Liver (tissue), 9 donors: Measurements from ENCODE around the gene UGT1A5. TPM values are rescaled to one million over a fixed set of nuclear protein-coding genes. Genes with fewer than 3 reads are reported as not detected.

Source experiments
- DNase-seq: peaks from one replicate; pipeline ENCODE4 v3.0.0-alpha.2; 2017; ENCODE audit warnings: low spot score
- H3K27ac ChIP-seq, 2 donors: one replicate each; pipeline ENCODE4 v1.7.0; 2013; ENCODE audit warnings: inconsistent platforms in 2 of 2, low read length in 2 of 2, control low read depth in 1 of 2, low read depth in 1 of 2, mild to moderate bottlenecking in 1 of 2
- H3K27me3 ChIP-seq, 4 donors: one replicate each; pipeline versions ENCODE4 v1.6.1 to v1.7.0; 2013; ENCODE audit warnings: low read length in 3 of 4, inconsistent platforms in 1 of 4, mild to moderate bottlenecking in 1 of 4, moderate library complexity in 1 of 4; ENCODE audit not compliant: control insufficient read depth in 4 of 4, insufficient read depth in 4 of 4
- H3K36me3 ChIP-seq, 4 donors: one replicate each; pipeline versions ENCODE4 v1.6.1 to v1.7.0; 2013; ENCODE audit warnings: low read length in 3 of 4, mild to moderate bottlenecking in 3 of 4, low read depth in 1 of 4, moderate library complexity in 1 of 4; ENCODE audit not compliant: control insufficient read depth in 4 of 4, insufficient read depth in 3 of 4
- H3K4me1 ChIP-seq, 4 donors: one replicate each; pipeline versions ENCODE4 v1.6.1 to v1.7.0; 2013; ENCODE audit warnings: low read length in 3 of 4, mild to moderate bottlenecking in 3 of 4, moderate library complexity in 1 of 4; ENCODE audit not compliant: control insufficient read depth in 4 of 4, insufficient read depth in 4 of 4
- H3K4me3 ChIP-seq, 3 donors: one replicate each; pipeline versions ENCODE4 v1.6.1 to v1.7.0; 2013; ENCODE audit warnings: low read length in 3 of 3, control low read depth in 1 of 3, low read depth in 1 of 3, mild to moderate bottlenecking in 1 of 3
- H3K9ac ChIP-seq, 2 donors: one replicate each; pipeline ENCODE4 v1.7.0; 2013; ENCODE audit warnings: low read length in 2 of 2, mild to moderate bottlenecking in 2 of 2, moderate library complexity in 2 of 2, control low read depth in 1 of 2, low read depth in 1 of 2
- H3K9me3 ChIP-seq, 4 donors: one replicate each; pipeline versions ENCODE4 v1.6.1 to v1.7.0; 2013; ENCODE audit warnings: low read length in 3 of 4; ENCODE audit not compliant: control insufficient read depth in 4 of 4
- FOXA1 ChIP-seq: IDR thresholded peaks from 2 replicates; pipeline ENCODE4 v1.6.1; 2016; ENCODE audit warnings: antibody characterized with exemption
- FOXA2 ChIP-seq: IDR thresholded peaks from 2 replicates; pipeline ENCODE4 v1.6.1; 2016; ENCODE audit warnings: antibody characterized with exemption
- GABPA ChIP-seq, 2 donors: IDR thresholded peaks in 1 of 2; conservative IDR thresholded peaks in 1 of 2; 2 replicates each; pipeline ENCODE4 v1.6.1; 2016; ENCODE audit warnings: antibody characterized with exemption in 2 of 2, mild to moderate bottlenecking in 1 of 2, moderate library complexity in 1 of 2
- HNF4G ChIP-seq: IDR thresholded peaks from 2 replicates; pipeline ENCODE4 v1.6.1; 2016; ENCODE audit warnings: antibody characterized with exemption
- JUND ChIP-seq, 2 donors: IDR thresholded peaks; 2 replicates each; pipeline ENCODE4 v1.6.1; 2016; ENCODE audit warnings: antibody characterized with exemption in 2 of 2
- NR2F2 ChIP-seq: IDR thresholded peaks from 2 replicates; pipeline ENCODE4 v1.6.1; 2016; ENCODE audit warnings: antibody characterized with exemption
- RAD21 ChIP-seq, 2 donors: IDR thresholded peaks; 2 replicates each; pipeline ENCODE4 v1.6.1; 2016; ENCODE audit warnings: antibody characterized with exemption in 2 of 2, mild to moderate bottlenecking in 2 of 2
- SP1 ChIP-seq: IDR thresholded peaks from 2 replicates; pipeline ENCODE4 v1.6.1; 2018; ENCODE audit warnings: antibody characterized with exemption, mild to moderate bottlenecking
- YY1 ChIP-seq: IDR thresholded peaks from 2 replicates; pipeline ENCODE4 v1.6.1; 2016; ENCODE audit warnings: antibody characterized with exemption, mild to moderate bottlenecking
- WGBS: extraction: QIAGEN DNeasy Blood & Tissue Kit; methylation state at CpG from one replicate; pipeline ENCODE4 v1.1.7; 2013; 5-methylcytosine and 5-hydroxymethylcytosine counted together
- polyA plus RNA-seq, 2 donors: library from polyadenylated mRNA; stranded (reverse) in 1 of 2; unstranded in 1 of 2; fragments of 200-250 nt in 1 of 2; fragments of >200 nt in 1 of 2; fragmentation: Nextera tagmentation in 1 of 2; extraction: Ambion mirVana in 1 of 2; gene quantifications; one replicate each; pipeline versions ENCODE4 v1.2.1 to v1.2.3, GENCODE V29; 2013 to 2015
- total RNA-seq, 2 donors: library from RNA; depleted of rRNA; stranded (reverse); fragments of >200 nt; gene quantifications; one replicate each; pipeline ENCODE4 v1.2.3, GENCODE V29; 2014
- TF ChIP-seq, protein P1 (sequence below): IDR thresholded peaks from 2 replicates; pipeline ENCODE4 v1.6.1; 2016; ENCODE audit warnings: antibody characterized with exemption, mild to moderate bottlenecking
- TF ChIP-seq, protein P2 (sequence below): fragments of 150-350 bp; IDR thresholded peaks from 2 replicates; pipeline ENCODE4 v1.5.1; 2017; ENCODE audit warnings: improper control_type of control experiment, low read depth, low read length; ENCODE audit not compliant: missing input control
- donor health status: healthy.
- donor health status: healthy.
- donor health status: healthy.
- donor health status: healthy.
- donor health status: healthy.

The UGT1A5 gene
- total and polyA plus RNA-seq, 4 donors, result 0.14 to 1.8 (median 1.6) TPM; not detected in 1

DNA sequence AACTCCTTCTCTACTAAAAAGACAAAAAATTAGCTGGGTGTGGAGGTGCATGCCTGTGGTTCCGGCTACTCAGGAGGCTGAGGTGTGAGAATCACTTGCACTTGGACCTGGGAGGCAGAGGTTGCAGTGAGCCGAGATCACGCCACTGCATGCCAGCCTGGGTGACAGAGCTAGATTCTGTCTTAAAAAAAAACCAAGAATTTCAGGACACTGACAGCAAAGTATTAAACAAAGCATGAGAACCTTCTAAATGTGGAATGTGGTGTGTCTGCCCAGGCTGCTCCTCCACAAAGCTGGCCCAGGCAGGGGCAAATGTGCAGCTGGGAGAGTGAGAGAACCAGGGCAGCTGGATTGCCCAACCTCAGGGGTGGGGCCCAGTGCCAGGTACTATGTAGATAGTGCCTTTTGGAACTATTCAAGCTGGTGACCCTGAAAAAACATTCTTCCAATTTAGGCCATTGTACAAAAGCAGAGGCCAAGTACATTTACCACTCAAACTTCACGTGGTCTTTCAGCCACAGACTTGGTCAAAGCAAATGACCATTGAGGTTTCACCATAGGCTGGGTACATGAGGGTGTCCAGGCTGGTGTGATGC, 6.7 kb upstream of the UGT1A5 start (continued):
- TF ChIP-seq, protein P1, sequence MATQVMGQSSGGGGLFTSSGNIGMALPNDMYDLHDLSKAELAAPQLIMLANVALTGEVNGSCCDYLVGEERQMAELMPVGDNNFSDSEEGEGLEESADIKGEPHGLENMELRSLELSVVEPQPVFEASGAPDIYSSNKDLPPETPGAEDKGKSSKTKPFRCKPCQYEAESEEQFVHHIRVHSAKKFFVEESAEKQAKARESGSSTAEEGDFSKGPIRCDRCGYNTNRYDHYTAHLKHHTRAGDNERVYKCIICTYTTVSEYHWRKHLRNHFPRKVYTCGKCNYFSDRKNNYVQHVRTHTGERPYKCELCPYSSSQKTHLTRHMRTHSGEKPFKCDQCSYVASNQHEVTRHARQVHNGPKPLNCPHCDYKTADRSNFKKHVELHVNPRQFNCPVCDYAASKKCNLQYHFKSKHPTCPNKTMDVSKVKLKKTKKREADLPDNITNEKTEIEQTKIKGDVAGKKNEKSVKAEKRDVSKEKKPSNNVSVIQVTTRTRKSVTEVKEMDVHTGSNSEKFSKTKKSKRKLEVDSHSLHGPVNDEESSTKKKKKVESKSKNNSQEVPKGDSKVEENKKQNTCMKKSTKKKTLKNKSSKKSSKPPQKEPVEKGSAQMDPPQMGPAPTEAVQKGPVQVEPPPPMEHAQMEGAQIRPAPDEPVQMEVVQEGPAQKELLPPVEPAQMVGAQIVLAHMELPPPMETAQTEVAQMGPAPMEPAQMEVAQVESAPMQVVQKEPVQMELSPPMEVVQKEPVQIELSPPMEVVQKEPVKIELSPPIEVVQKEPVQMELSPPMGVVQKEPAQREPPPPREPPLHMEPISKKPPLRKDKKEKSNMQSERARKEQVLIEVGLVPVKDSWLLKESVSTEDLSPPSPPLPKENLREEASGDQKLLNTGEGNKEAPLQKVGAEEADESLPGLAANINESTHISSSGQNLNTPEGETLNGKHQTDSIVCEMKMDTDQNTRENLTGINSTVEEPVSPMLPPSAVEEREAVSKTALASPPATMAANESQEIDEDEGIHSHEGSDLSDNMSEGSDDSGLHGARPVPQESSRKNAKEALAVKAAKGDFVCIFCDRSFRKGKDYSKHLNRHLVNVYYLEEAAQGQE, result peak; percentile 76
- peak; percentile 90 for TF ChIP-seq YY1
- TF ChIP-seq GABPA (IDR thresholded peaks at IDR 0.05 in 1 of 2, conservative IDR thresholded peaks at IDR 0.05 in 1 of 2), result peak in 1 of 2 donors; percentile 42
- peak; percentile 80 for TF ChIP-seq FOXA1

DNA sequence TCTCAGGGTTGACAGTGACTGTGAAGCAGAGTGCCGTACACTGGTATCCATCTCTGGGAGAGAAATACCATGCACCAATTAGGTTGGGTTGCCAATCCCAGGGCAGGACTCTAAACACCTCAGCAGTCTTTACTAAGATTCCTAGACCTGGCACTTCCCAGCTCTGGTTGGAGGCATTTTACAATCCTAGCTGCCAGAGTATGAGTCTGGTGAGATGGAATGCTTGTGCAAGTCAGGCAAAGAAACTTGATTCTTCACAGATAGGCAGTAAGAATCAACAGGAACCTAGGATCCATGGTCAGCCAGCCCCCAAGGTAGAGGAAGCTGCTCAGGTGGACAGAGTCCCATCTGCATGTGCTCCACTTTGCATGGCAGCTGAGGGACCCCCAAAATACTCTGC, 6.0 kb upstream of the UGT1A5 start:
- no peak for TF ChIP-seq SP1
- TF ChIP-seq RAD21 (IDR thresholded peaks at IDR 0.05), result no peak
- TF ChIP-seq FOXA2, result no peak
- TF ChIP-seq, protein P1, result no peak
- no peak for TF ChIP-seq FOXA1
- no peak for TF ChIP-seq NR2F2
- no peak for TF ChIP-seq GABPA (IDR thresholded peaks at IDR 0.05 in 1 of 2, conservative IDR thresholded peaks at IDR 0.05 in 1 of 2)
- no peak for TF ChIP-seq JUND (IDR thresholded peaks at IDR 0.05)
- TF ChIP-seq HNF4G, result no peak
- no peak for TF ChIP-seq YY1
- TF ChIP-seq, protein P2, sequence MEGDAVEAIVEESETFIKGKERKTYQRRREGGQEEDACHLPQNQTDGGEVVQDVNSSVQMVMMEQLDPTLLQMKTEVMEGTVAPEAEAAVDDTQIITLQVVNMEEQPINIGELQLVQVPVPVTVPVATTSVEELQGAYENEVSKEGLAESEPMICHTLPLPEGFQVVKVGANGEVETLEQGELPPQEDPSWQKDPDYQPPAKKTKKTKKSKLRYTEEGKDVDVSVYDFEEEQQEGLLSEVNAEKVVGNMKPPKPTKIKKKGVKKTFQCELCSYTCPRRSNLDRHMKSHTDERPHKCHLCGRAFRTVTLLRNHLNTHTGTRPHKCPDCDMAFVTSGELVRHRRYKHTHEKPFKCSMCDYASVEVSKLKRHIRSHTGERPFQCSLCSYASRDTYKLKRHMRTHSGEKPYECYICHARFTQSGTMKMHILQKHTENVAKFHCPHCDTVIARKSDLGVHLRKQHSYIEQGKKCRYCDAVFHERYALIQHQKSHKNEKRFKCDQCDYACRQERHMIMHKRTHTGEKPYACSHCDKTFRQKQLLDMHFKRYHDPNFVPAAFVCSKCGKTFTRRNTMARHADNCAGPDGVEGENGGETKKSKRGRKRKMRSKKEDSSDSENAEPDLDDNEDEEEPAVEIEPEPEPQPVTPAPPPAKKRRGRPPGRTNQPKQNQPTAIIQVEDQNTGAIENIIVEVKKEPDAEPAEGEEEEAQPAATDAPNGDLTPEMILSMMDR, result no peak
- Histone ChIP-seq H3K36me3 (no peaks in the 10 kb centered on the region), H3K4me1 (peaks cover 19 to 41% (median 29%) of the 10 kb centered on the region in 4 donors), H3K27ac (peak overlapping the region; percentile 80 to 87), H3K4me3 (no peak overlapping the region), H3K9ac (no peak overlapping the region), H3K27me3 (no peaks in the 10 kb centered on the region), H3K9me3 (no peaks in the 10 kb centered on the region)
- no peak for DNase-seq
- WGBS, result 2% methylated on average over 1 of the region's 1 CpG
